ENCODE results near the gene BACE2. TPM values are rescaled to one million over a fixed set of nuclear protein-coding genes. Genes with fewer than 3 reads are reported as not detected.

The BACE2 gene
- polyA plus RNA-seq, 2 donors, result 20.4 to 23.2 TPM

DNA sequence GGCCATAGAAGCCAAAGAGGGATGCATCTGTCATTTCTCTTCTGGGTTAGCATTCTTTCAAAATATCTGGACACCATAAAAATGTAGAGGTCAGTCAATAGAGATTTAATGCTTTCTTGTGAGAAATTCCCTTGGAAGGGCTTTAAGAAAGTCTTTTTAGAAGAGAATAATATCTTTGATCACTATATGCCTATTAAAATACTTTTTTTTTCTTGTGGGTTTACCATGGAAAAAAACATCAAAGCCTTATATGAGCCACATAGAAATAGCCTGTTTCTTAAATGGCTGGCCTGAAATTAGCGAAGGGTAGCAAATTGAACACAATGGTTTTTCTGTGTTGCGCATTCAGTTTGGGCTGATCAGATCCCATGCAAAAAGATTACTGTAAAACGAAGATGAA lies 36.8 kb downstream of the BACE2 start:
- peaks cover 4 to 16% of the 10 kb centered on the region in 2 donors for H3K4me1 ChIP-seq (ENCODE audit: control insufficient read depth in 2 of 2, insufficient read depth in 2 of 2, low read length in 1 of 2)
- no peak overlapping the region for H3K27ac ChIP-seq (ENCODE audit: low read depth in 2 of 2, low read length in 1 of 2)
- 76 to 90% methylated on average over 3 of the region's 3 CpGs for WGBS, 2 donors

DNA sequence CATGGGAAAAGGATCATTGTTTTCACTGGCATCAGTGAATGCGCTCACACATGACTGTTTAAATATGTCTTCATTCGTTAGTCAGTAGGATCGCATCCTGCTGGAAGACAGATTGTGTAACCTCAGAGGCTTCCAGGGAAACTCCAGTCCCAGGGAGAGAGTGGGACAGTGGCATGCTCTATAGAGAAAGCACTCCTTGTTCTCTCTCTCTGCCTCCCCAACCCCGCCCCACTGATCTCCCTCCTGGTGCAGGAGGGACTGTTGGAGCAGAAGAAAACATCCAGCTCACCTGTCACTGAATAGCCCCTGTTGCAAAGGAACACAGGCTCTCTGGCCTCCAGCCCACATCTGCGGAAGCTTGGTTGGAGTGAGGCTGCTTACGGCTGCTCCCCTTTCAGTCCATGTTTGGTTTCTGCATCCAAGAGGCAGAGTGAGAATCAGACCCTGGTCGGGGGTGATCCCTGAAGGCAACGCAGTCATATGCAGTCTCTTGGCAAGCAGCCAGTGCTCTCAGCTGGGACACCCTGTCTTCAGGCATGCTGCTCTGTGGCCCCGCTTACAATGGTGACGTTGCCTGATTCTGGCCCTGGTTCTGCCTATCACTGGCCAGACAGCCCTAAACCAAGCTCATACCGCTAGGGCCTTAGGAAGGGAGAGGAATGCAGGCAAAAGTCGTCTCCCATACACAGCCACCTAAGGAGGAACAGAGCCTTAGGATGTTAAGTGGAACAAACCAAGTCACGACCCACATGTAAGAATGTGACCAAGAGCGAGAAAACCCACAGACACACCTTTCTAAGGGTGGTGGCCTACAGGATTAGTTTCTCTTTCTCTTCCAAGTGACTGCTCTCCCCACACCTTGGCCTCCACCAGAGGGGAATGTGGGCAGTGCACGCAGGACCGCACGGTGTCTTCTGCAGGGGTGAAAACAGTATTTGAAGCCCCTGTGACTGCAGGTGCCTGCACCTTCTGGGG lies 39.7 kb downstream of the BACE2 start:
- Histone ChIP-seq H3K4me1 (ENCODE audit: control insufficient read depth in 2 of 2, insufficient read depth in 2 of 2, low read length in 1 of 2) (peaks cover 4 to 16% of the 10 kb centered on the region in 2 donors), H3K27me3 (ENCODE audit: control insufficient read depth in 1 of 2, insufficient read depth in 2 of 2, low read length in 2 of 2) (no peaks in the 10 kb centered on the region), H3K36me3 (ENCODE audit: control insufficient read depth in 2 of 2, insufficient read depth in 2 of 2, low read length in 1 of 2) (no peaks in the 10 kb centered on the region), H3K9me3 (ENCODE audit: control insufficient read depth in 2 of 2, insufficient read depth in 1 of 2, low read depth in 1 of 2, low read length in 1 of 2) (no peaks in the 10 kb centered on the region), H3K27ac (ENCODE audit: low read depth in 2 of 2, low read length in 1 of 2) (peak overlapping the region; percentile 34 to 45), H3K4me3 (ENCODE audit: low read depth in 1 of 2, low read length in 2 of 2) (no peak overlapping the region)
- WGBS, 2 donors, result 59 to 60% methylated on average over 17 of the region's 17 CpGs

More for the DNA sequence above, 36.8 kb downstream of the BACE2 start:
- Histone ChIP-seq H3K36me3 (ENCODE audit: control insufficient read depth in 2 of 2, insufficient read depth in 2 of 2, low read length in 1 of 2) (peaks cover 0 to 3% of the 10 kb centered on the region in 2 donors), H3K27me3 (ENCODE audit: control insufficient read depth in 1 of 2, insufficient read depth in 2 of 2, low read length in 2 of 2) (no peaks in the 10 kb centered on the region), H3K4me3 (ENCODE audit: low read depth in 1 of 2, low read length in 2 of 2) (no peak overlapping the region), H3K9me3 (ENCODE audit: control insufficient read depth in 2 of 2, insufficient read depth in 1 of 2, low read depth in 1 of 2, low read length in 1 of 2) (no peaks in the 10 kb centered on the region)

DNA sequence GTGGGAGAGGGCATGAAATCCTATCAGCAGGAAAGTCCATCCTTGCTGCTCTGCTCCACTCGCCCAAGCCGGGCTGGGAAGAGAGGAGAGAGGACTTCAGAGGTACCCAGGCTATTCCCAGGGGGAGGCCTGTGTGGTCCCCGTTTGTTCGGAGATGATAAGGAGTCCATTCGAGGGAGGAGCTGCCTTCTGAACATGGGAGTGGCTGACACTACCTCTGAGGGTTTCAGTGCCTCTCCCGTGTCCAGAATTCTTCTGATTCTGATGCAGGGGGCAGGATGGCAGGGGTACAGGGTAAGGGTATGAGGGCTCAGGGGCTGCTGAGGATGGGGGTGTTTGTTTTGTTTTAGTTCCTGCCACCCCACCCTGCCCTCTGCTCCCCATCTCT lies 40.4 kb downstream of the BACE2 start:
- WGBS, 2 donors, result 84 to 86% methylated on average over 6 of the region's 6 CpGs
- Histone ChIP-seq H3K36me3 (ENCODE audit: control insufficient read depth in 2 of 2, insufficient read depth in 2 of 2, low read length in 1 of 2) (no peaks in the 10 kb centered on the region), H3K9me3 (ENCODE audit: control insufficient read depth in 2 of 2, insufficient read depth in 1 of 2, low read depth in 1 of 2, low read length in 1 of 2) (no peaks in the 10 kb centered on the region), H3K27ac (ENCODE audit: low read depth in 2 of 2, low read length in 1 of 2) (peak overlapping the region; percentile 34 to 45), H3K4me1 (ENCODE audit: control insufficient read depth in 2 of 2, insufficient read depth in 2 of 2, low read length in 1 of 2) (peaks cover 4 to 16% of the 10 kb centered on the region in 2 donors), H3K27me3 (ENCODE audit: control insufficient read depth in 1 of 2, insufficient read depth in 2 of 2, low read length in 2 of 2) (no peaks in the 10 kb centered on the region), H3K4me3 (ENCODE audit: low read depth in 1 of 2, low read length in 2 of 2) (no peak overlapping the region)

DNA sequence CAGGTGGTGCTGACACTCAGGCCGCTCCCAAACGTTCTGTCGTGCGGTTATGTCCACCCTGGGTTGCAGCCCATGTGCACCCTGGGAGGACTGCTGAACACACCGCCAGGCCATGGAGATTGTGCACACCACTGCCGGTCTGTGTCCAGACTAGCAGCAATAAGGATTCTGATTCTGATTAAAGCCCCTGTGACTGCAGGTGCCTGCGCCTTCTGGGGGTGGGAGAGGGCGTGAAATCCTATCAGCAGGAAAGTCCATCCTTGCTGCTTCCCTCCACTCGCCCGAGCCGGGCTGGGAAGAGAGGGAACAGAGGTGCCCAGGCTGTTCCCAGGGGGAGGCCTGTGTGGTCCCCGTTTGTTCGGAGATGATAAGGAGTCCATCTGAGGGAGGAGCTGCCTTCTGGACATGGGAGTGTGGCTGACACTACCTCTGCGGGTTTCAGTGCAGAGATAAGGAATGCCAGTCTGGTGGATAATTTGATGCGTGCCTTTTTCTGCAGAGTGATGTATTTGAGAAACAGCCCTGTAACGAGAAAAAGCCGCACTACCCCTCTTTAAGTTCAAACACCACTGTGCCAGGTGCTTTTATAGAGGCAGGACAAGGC lies 41.2 kb downstream of the BACE2 start:
- H3K36me3 ChIP-seq (ENCODE audit: control insufficient read depth in 2 of 2, insufficient read depth in 2 of 2, low read length in 1 of 2), result no peaks in the 10 kb centered on the region
- no peak overlapping the region for H3K4me3 ChIP-seq (ENCODE audit: low read depth in 1 of 2, low read length in 2 of 2)
- no peaks in the 10 kb centered on the region for H3K27me3 ChIP-seq (ENCODE audit: control insufficient read depth in 1 of 2, insufficient read depth in 2 of 2, low read length in 2 of 2)
- no peak overlapping the region for H3K27ac ChIP-seq (ENCODE audit: low read depth in 2 of 2, low read length in 1 of 2)
- no peaks in the 10 kb centered on the region for H3K9me3 ChIP-seq (ENCODE audit: control insufficient read depth in 2 of 2, insufficient read depth in 1 of 2, low read depth in 1 of 2, low read length in 1 of 2)
- H3K4me1 ChIP-seq (ENCODE audit: control insufficient read depth in 2 of 2, insufficient read depth in 2 of 2, low read length in 1 of 2), result peaks cover 4 to 16% of the 10 kb centered on the region in 2 donors
- 85 to 92% methylated on average over 17 of the region's 17 CpGs for WGBS, 2 donors

DNA sequence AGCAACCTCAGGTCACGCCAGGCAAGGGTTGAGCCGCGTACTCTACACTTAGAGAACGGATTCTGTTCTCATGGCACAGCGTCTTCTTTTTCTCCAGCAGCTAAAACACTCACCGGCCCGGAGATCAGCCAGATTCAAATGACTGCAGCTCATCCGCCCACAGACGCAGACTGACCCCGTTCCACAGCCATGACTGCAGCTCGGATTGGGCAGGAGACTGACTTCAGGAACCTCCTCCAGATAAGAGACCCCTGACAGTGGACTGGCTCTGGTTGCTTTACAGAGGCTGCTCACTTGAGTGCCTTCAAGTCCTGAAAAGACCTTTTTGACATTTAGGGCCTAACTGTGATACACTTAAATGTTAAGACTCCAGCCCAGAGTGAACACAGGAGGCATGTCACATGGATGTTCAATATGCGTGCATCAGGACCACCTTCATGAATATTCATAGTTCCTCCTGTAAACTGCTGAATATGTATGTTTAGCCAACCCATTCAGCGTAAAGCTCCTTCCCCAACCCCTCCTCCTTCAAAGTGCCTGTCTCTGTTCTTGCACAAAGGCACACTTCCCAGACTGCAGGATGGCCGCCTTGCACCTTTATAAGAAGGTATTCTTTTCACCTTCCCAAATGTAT lies 42.6 kb downstream of the BACE2 start:
- Histone ChIP-seq H3K9me3 (ENCODE audit: control insufficient read depth in 2 of 2, insufficient read depth in 1 of 2, low read depth in 1 of 2, low read length in 1 of 2) (no peaks in the 10 kb centered on the region), H3K27ac (ENCODE audit: low read depth in 2 of 2, low read length in 1 of 2) (no peak overlapping the region), H3K27me3 (ENCODE audit: control insufficient read depth in 1 of 2, insufficient read depth in 2 of 2, low read length in 2 of 2) (no peaks in the 10 kb centered on the region), H3K36me3 (ENCODE audit: control insufficient read depth in 2 of 2, insufficient read depth in 2 of 2, low read length in 1 of 2) (peaks cover 0 to 2% of the 10 kb centered on the region in 2 donors), H3K4me1 (ENCODE audit: control insufficient read depth in 2 of 2, insufficient read depth in 2 of 2, low read length in 1 of 2) (peaks cover 5 to 16% of the 10 kb centered on the region in 2 donors), H3K4me3 (ENCODE audit: low read depth in 1 of 2, low read length in 2 of 2) (no peak overlapping the region)
- WGBS, 2 donors, result 88 to 89% methylated on average over 14 of the region's 14 CpGs

DNA sequence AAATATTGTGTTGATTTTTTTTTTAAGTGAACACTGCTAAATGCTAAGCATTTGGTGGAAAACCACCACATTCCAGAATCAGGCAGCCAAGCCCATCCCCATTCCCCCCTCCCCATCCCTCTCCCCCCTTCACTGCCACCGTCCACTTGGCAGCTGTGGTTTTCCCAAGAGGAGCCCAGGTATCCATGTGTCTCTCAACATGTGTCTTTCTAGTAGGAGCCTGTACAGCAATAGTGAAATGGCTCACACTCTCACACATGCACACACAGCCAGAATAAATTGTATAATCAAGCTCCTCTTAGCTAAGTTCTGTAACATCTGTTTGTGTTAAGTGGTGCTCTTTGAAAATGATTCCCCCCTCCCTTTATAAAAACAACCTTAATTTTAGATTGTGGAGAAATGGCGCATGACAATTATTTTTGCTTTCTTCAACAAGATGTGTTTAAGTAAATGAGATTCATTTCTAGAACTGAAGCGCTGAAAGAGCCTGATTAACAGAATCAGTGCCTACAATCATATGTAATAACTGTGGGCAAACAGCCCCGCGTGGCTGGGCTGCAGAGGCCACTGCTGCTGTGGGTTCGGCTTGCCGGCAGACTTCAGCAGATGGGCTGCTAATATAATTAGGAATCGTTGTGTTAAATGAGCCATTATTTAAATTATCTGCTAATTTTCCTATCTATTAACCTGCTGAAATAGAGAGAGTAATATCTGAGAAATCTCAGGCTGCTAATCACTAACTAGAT lies 43.3 kb downstream of the BACE2 start:
- WGBS, 2 donors, result 86 to 88% methylated on average over 8 of the region's 8 CpGs
- Histone ChIP-seq H3K27ac (ENCODE audit: low read depth in 2 of 2, low read length in 1 of 2) (no peak overlapping the region), H3K27me3 (ENCODE audit: control insufficient read depth in 1 of 2, insufficient read depth in 2 of 2, low read length in 2 of 2) (no peaks in the 10 kb centered on the region), H3K36me3 (ENCODE audit: control insufficient read depth in 2 of 2, insufficient read depth in 2 of 2, low read length in 1 of 2) (peaks cover 0 to 2% of the 10 kb centered on the region in 2 donors), H3K4me3 (ENCODE audit: low read depth in 1 of 2, low read length in 2 of 2) (no peak overlapping the region), H3K4me1 (ENCODE audit: control insufficient read depth in 2 of 2, insufficient read depth in 2 of 2, low read length in 1 of 2) (peaks cover 5 to 16% of the 10 kb centered on the region in 2 donors), H3K9me3 (ENCODE audit: control insufficient read depth in 2 of 2, insufficient read depth in 1 of 2, low read depth in 1 of 2, low read length in 1 of 2) (no peaks in the 10 kb centered on the region)

DNA sequence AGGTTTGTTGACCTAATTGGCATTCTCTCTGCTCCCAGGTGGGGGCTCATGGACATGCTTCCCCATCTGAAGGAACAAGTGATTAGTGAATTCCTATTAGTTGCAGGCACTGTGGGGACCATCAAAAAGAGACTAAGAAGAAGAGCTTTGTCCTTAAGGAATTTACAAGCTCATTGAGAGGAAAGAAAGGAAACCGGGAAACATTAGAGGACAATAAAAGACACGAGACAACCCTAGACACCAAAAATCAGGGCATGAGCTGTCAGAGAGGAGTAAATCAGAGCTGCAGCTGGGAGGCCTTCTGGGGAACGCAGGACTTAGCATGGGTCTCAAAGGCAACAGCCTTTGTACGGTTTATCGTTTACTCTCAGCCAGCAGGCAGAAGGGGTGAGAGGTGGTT lies 45.1 kb downstream of the BACE2 start:
- peaks cover 10 to 13% of the 10 kb centered on the region in 2 donors for H3K4me1 ChIP-seq (ENCODE audit: control insufficient read depth in 2 of 2, insufficient read depth in 2 of 2, low read length in 1 of 2)
- 91 to 92% methylated on average over 5 of the region's 5 CpGs for WGBS, 2 donors
- H3K27me3 ChIP-seq (ENCODE audit: control insufficient read depth in 1 of 2, insufficient read depth in 2 of 2, low read length in 2 of 2), result no peaks in the 10 kb centered on the region
- H3K9me3 ChIP-seq (ENCODE audit: control insufficient read depth in 2 of 2, insufficient read depth in 1 of 2, low read depth in 1 of 2, low read length in 1 of 2), result no peaks in the 10 kb centered on the region
- peaks cover 0 to 2% of the 10 kb centered on the region in 2 donors for H3K36me3 ChIP-seq (ENCODE audit: control insufficient read depth in 2 of 2, insufficient read depth in 2 of 2, low read length in 1 of 2)
- no peak overlapping the region for H3K27ac ChIP-seq (ENCODE audit: low read depth in 2 of 2, low read length in 1 of 2)
- H3K4me3 ChIP-seq (ENCODE audit: low read depth in 1 of 2, low read length in 2 of 2), result no peak overlapping the region

DNA sequence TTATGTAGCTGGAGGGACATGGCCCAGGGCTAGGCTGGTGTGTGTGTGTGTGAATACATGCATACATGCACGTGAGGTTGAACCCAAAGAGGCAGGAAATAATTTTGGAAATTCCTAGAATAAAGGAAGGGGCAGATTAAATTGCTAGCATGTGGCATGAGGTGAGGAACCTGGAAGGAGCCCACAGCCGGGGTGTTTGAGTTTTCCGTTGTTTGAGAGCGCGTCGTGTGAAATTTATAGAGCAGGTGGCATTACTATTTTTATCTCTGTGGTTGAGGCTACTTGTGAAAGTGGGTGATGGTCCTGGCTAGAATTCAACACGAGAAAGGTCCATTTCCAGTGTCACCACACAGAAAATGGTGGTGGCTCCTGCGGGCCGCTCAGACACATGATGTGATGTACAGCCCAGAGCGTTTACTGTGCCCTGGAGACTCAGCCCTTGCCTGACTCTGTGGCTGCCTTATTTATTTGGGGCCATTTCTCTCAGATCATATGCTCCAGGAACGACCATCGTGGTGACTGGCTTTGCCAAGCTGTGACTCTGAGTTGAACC lies 48.0 kb downstream of the BACE2 start:
- H3K27ac ChIP-seq (ENCODE audit: low read depth in 2 of 2, low read length in 1 of 2), result no peak overlapping the region
- H3K9me3 ChIP-seq (ENCODE audit: control insufficient read depth in 2 of 2, insufficient read depth in 1 of 2, low read depth in 1 of 2, low read length in 1 of 2), result no peaks in the 10 kb centered on the region
- H3K36me3 ChIP-seq (ENCODE audit: control insufficient read depth in 2 of 2, insufficient read depth in 2 of 2, low read length in 1 of 2), result peaks cover 0 to 2% of the 10 kb centered on the region in 2 donors
- H3K4me1 ChIP-seq (ENCODE audit: control insufficient read depth in 2 of 2, insufficient read depth in 2 of 2, low read length in 1 of 2), result peaks cover 6 to 10% of the 10 kb centered on the region in 2 donors
- WGBS, 2 donors, result 75 to 78% methylated on average over 12 of the region's 12 CpGs
- no peaks in the 10 kb centered on the region for H3K27me3 ChIP-seq (ENCODE audit: control insufficient read depth in 1 of 2, insufficient read depth in 2 of 2, low read length in 2 of 2)
- H3K4me3 ChIP-seq (ENCODE audit: low read depth in 1 of 2, low read length in 2 of 2), result no peak overlapping the region

DNA sequence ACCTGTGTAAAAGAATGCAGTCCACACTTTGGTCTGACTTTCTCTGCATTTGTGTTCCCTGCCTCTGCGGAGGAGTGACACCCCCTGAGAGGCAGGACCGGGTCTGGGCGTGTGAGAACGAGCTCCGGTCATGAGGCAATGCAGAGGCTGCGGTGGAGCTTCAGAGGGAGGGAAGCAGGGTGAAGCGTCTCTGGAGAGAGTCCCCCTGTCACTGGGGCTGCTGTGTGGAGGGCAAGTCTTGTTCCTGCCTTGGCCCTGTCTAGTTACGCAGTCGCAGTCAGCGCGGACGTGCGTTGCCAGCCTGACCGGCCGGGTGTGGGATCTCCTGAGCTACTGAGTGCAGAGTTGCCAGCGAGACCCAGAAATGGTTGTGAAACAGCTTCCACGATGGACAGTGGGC lies 48.5 kb downstream of the BACE2 start:
- Histone ChIP-seq H3K4me3 (ENCODE audit: low read depth in 1 of 2, low read length in 2 of 2) (no peak overlapping the region), H3K4me1 (ENCODE audit: control insufficient read depth in 2 of 2, insufficient read depth in 2 of 2, low read length in 1 of 2) (peaks cover 6 to 10% of the 10 kb centered on the region in 2 donors), H3K36me3 (ENCODE audit: control insufficient read depth in 2 of 2, insufficient read depth in 2 of 2, low read length in 1 of 2) (peaks cover 0 to 2% of the 10 kb centered on the region in 2 donors), H3K27me3 (ENCODE audit: control insufficient read depth in 1 of 2, insufficient read depth in 2 of 2, low read length in 2 of 2) (no peaks in the 10 kb centered on the region), H3K27ac (ENCODE audit: low read depth in 2 of 2, low read length in 1 of 2) (no peak overlapping the region), H3K9me3 (ENCODE audit: control insufficient read depth in 2 of 2, insufficient read depth in 1 of 2, low read depth in 1 of 2, low read length in 1 of 2) (no peaks in the 10 kb centered on the region)
- WGBS, 2 donors, result 74 to 80% methylated on average over 17 of the region's 17 CpGs

Data from esophagus (tissue), 2 donors.